ENCODE measurements around the gene NQO1.

NQO1 gene

DNA sequence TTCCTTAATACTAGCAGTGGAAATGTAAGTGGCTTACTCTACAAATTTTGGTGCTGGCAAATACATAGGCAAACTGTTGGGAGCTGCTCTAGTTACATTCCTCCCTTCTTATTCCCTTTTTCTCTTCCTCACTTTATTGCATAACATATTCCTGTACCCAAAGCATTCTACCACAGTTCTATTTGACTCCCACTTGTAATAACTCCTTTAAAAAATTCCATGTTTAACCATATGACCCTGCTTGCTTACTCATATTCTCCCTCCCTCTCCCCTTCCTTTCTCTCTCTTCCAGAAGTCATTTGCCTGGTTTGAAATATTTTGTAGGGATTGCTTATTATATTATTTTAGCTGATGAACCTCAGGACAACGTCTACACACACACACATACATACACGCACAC lies 22.7 kb downstream of the NQO1 start:
- DNase-seq = no peak

DNA sequence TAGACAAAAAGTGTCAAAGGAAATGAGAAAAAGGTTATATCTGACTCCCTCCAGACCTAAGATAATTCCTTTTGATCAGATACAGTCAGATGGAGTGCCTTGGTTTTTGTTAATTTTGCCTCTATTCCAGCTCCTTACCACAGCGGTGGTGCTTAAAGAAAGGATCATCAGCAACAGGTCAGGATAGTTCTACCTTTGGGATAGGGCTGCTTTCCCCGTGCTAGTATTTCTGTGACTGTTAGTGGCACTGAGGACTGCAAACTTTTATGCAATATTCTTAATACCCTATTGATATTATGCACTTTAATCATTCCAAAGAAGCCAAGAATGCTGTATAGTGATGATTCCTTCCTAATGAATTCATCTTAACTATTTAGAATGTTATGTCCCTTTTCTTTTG lies 24.5 kb downstream of the NQO1 start:
- no peak for DNase-seq

DNA sequence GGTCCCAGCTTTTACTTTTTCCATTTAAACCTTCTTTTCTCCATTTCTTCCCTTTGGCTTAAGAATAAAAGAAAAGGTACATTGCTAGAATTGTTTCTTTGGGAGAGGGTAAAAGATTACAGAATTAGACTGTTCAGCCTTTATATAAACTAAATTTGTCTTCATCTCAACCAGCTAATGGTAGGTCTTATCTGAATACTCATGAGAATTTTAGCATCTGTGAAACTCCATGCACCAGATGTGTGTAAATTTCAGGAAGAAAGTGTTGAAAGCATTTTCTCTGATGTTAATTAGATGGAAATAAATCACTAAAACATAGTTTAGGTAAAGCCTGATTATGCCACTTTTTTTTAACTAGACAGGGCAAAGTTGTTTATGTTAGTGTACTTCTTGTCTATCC lies 24.9 kb downstream of the NQO1 start:
- no peak for DNase-seq

DNA sequence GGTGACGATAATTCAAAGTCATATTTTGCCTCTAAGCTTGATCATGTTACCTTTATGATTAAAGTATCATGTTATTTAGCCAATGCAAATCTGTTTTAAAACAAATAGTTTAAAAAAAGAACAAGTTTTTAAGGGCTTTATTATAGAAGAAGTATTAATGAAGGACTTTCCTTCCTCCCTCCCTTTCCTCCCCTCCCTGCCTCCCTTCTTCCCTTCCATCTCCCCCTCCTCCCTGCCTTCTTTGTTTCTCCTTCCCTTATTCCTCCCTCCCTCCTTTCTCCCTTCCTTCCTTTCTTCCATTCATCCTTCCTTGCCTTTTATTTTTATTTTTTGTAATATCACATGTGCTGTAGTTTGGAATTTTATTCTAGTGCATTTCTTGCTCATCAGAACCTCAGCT lies 26.4 kb downstream of the NQO1 start:
- no peak for DNase-seq

DNA sequence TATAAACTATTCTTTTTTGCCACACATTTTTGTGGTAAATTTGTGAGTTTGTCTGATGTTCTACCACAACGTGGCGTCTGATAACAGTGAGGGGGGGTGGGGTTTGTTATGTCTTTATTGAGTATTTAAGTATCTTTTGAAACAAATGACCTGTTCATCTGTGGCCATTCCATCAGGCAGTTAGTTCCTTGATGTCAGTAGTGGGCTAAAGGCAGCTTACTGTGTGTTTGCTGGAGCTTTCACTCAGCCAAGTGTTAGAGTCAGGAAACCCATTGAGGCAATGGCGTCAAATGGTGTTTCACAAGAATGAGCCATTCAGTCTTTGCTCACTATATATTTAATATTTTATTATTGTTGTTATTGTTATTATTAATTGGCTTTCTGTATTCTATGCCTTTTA lies 28.0 kb downstream of the NQO1 start:
- no peak for DNase-seq

DNA sequence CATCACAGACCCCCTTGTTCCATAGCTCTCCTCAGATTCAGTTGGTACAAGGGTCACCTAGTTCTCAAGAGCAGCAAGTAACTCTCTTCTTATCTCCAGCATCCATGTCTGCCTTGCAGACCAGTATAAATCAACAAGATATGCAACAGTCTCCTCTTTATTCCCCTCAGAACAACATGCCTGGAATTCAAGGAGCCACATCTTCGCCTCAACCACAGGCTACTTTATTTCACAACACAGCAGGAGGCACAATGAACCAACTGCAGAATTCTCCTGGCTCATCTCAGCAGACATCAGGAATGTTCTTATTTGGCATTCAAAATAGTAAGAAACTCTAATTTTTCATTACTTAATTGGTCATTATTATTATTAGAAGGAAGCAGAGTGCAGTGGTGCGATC lies 32.4 kb downstream of the NQO1 start:
- no peak for DNase-seq

DNA sequence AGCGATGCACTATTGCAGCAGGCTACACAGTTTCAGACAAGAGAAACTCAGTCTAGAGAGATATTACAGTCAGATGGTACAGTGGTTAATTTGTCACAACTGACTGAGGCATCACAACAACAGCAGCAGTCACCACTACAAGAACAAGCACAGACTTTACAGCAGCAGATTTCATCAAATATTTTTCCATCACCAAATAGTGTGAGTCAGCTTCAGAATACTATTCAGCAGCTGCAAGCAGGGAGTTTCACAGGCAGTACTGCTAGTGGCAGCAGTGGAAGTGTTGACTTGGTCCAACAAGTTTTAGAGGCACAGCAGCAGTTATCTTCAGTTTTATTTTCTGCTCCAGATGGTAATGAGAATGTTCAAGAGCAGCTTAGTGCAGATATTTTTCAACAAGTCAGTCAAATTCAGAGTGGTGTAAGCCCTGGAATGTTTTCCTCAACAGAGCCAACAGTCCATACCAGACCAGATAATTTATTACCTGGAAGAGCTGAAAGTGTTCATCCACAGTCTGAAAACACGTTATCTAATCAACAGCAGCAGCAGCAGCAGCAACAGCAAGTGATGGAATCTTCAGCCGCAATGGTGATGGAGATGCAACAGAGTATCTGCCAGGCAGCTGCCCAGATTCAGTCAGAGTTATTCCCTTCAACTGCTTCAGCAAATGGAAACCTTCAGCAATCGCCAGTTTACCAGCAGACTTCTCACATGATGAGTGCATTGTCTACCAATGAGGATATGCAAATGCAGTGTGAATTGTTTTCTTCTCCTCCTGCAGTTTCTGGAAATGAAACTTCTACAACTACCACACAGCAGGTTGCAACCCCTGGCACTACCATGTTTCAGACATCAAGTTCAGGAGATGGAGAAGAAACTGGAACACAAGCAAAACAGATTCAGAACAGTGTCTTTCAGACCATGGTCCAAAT lies 34.1 kb downstream of the NQO1 start:
- no peak for DNase-seq

DNA sequence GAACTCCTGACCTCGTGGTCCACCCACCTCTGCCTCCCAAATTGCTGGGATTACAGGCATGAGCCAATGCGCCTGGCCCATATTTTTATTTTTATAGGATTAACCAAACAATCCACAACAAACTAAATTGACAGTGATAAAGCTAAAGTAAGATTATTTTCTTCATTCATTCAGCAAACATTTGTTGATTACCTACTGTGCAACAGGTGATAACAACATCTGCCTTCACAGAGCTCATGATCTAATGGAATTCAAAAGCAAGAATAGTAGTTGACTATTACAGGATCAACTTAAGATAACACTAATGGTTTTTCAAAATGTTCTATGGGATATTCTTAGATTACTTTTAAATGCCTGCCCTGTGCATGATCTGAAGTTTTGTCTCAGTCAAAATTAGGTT lies 37.8 kb downstream of the NQO1 start:
- DNase-seq = no peak

DNA sequence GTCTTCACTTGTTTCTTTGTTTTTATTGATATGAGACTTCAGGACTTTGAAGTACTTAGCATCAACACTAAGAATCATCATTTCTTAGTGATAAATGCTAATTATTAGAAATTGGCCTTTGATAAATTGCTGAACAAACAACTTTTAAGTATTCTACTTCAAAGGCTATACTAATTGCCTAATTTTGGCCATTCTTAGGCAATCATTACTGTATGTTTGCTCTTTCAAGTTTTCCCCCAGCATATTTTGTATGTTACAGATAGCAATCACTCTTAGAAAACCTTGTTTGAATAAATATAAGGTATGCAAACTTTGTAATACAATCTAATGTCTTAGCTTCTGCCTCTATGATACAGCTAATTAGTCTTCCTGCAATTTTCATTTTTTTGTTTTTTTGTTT lies 46.0 kb downstream of the NQO1 start:
- no peak for DNase-seq

DNA sequence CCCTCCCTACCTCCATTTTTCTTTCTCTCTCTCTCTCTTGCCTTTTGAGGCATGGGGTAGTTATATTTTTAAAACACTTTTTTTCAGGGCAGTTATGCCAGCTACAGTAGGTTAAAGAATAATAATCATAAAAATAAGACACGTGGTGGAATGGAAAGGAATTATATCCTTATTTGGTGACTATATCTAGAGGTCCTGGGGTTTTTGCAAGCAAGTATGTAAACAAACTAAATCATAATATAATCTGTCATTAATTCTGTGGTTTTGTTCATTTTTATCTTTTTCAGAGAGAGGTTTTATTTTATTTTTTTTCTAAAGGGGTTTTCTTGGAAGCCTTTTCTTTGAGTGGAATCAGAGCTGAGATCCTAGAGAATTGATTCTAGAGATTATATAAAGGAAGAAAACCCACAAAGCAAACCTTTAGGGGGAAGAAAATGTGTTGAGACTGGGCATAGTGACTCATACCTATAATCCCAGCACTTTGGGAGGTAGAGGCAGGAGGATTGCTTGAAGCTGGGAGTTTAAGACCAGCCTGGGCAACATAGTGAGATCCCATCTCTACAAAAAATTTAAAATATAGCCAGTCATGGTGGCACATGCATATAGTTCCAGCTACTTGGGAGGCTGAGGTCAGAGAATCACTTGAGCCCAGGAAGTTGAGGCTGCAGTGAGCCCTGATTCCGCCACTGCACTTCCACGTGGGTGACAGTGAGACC lies 53.2 kb downstream of the NQO1 start:
- no peak for DNase-seq

DNA sequence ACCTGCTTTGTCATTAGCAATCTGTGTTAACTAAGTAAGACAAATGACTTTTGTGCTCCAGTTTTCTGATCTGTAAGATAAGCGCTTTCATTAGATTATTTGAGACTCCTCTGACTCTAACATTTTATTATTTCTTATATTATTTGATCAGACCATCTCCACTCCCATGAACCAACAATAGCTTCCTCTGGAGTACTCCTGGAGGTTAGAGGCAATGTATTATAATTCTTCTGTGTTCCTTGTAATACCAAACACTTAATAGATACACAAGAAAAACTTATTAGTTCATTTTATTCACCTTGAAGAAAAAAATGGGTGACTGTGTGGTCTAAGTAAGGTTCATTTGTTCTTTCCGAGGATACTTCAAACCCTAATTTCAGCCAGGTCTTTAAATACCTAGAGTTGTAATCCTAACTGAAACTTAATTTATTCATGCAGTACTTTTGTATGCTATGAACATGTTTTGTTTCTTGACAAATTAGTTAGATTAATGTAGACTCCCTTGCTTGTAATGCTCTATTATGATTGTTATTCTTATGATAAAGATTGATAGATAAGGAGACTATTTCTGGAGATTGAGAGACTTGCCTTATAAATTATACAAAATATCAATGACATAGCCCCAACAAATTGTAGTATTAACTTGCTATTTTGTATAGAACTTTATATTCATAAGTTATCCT lies 53.9 kb downstream of the NQO1 start:
- DNase-seq = no peak

DNA sequence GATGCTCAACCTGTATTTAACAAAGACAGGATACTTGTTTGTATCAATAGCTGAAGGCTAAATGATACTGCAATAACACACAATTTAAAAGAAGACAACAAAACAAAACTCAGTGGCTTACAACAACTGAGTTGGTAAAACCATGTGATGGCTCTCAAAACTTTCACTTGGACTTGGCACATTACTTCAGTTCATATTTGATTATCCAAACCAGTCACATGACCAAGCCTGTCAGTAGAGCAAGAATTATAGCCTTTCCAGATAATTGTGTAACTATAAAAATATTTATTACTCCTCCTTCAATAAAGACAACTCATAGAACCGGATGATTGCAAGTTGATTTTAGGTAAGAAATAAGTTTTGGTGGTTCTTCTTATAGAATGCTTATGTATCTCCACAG lies 56.8 kb downstream of the NQO1 start:
- no peak for DNase-seq

DNA sequence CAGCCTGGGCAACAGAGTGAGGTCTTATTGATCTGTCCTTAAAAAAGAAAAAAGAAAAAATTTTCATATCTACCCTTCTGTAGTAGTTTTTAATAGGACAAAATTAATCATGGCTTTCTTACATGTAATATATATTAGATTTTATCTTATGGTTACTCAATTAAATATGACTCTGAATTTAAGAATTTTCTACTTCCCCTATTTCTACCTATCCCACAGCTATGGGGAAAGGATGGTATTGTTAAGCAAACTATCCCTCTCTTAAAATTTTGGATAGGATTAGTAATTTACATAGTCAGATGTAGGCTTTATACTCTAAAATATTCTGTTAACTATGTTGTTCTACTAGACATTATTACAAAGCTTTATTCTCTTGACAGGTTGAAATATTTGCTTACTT lies 62.5 kb downstream of the NQO1 start:
- DNase-seq = no peak

DNA sequence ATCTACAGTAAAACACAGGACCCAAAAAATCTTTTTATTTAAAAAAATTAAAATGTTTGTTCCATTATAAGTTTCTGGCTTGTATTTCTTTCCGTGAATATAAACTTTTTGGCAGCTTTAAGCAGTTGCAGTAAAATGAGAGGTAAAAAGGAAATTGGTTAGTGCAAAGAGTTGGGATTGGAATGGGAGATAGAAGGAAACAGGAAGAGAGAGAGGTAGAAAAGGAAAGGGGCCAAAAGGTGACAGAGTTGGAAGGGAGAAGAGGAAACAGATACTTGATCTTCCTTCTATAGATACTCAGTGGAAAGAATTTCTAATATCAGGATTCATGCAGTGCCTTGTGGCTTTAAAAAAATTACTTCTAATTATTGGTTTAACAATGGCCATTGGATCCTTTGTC lies 63.5 kb downstream of the NQO1 start:
- DNase-seq = no peak

DNA sequence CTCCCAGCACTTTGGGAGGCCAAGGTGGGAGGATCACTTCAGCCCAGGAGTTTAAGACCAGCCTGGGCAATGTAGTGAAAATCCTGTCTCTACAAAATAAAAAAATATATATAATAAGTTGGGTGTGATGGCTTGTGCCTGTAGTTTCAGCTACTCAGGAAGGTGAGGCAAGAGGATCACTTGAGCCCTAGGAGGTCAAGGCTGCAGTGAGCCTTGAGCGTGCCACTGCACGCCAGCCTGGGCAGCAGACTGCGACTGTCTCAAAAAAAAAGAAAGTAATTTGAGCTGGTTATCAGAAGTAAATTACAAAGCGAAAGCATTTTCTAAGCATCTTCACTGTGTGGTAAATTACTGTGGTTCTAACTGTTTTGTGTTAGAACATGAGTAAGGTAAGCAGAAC lies 66.2 kb downstream of the NQO1 start:
- DNase-seq = no peak
